GM12873 (cell line): ENCODE measurements around the gene SLC29A3.

Experiments
- CTCF ChIP-seq: IDR thresholded peaks from 2 replicates; pipeline ENCODE4 v1.5.1; 2012; ENCODE audit warnings: low read depth, mild to moderate bottlenecking, moderate library complexity, low read length, control low read depth; ENCODE audit not compliant: insufficient read depth; ENCODE audit errors: missing control alignments

The SLC29A3 gene

GRCh38 chr10:71351628-71352319, 32.7 kb downstream of the SLC29A3 start:
- no peak for TF ChIP-seq CTCF

- TF ChIP-seq CTCF = no peak
These were observed 34.6 kb downstream of the SLC29A3 start for GRCh38 chr10:71353639-71354038.

- TF ChIP-seq CTCF = no peak
These were observed 35.7 kb downstream of the SLC29A3 start for GRCh38 chr10:71354776-71355175.

- no peak for TF ChIP-seq CTCF
These were observed 36.8 kb downstream of the SLC29A3 start for GRCh38 chr10:71355886-71356285.

- no peak for TF ChIP-seq CTCF
These were observed 38.8 kb downstream of the SLC29A3 start for GRCh38 chr10:71357792-71358265.

GRCh38 chr10:71358277-71358676, 39.2 kb downstream of the SLC29A3 start:
- no peak for TF ChIP-seq CTCF

GRCh38 chr10:71359364-71360046, 40.4 kb downstream of the SLC29A3 start:
- no peak for TF ChIP-seq CTCF
